ENCODE data around the gene TMEM82. TPM values are rescaled to one million over a fixed set of nuclear protein-coding genes. Genes with fewer than 3 reads are reported as not detected.

TMEM82 gene
- total RNA-seq, 1 donor from 2014 or later, result 1.1 TPM

GRCh38 chr1:15775706-15776105 is 33.4 kb downstream of the TMEM82 start:
- H3K36me3 Mint-ChIP-seq, result peaks cover 31% of the 10 kb centered on the region
- H3K27me3 Mint-ChIP-seq, result no peaks in the 10 kb centered on the region
- H3K9me3 Mint-ChIP-seq, result no peaks in the 10 kb centered on the region
- no peak for TF ChIP-seq CTCF (conservative IDR thresholded peaks at IDR 0.05)
- H3K4me3 Mint-ChIP-seq, result no peak overlapping the region
- H3K4me1 Mint-ChIP-seq (ENCODE audit: unreplicated experiment), result peaks cover 12% of the 10 kb centered on the region
- no peak for DNase-seq (ENCODE audit: extremely low spot score, unreplicated experiment)
- H3K27ac Mint-ChIP-seq, result peak overlapping the region; percentile 21

- Mint-ChIP-seq H3K4me3 (no peak overlapping the region), H3K27ac (peak overlapping the region; percentile 65), H3K36me3 (peaks cover 26% of the 10 kb centered on the region), H3K4me1 (ENCODE audit: unreplicated experiment) (peaks cover 15% of the 10 kb centered on the region), H3K27me3 (no peaks in the 10 kb centered on the region), H3K9me3 (no peaks in the 10 kb centered on the region)
- no peak for TF ChIP-seq CTCF (conservative IDR thresholded peaks at IDR 0.05)
- DNase-seq (ENCODE audit: extremely low spot score, unreplicated experiment), result no peak
These were observed 35.8 kb downstream of the TMEM82 start for GRCh38 chr1:15777909-15778707.

- H3K27ac Mint-ChIP-seq, result peak overlapping the region; percentile 57
- H3K4me3 Mint-ChIP-seq, result no peak overlapping the region
- DNase-seq (ENCODE audit: extremely low spot score, unreplicated experiment), result no peak
- H3K9me3 Mint-ChIP-seq, result no peaks in the 10 kb centered on the region
- H3K27me3 Mint-ChIP-seq, result no peaks in the 10 kb centered on the region
- TF ChIP-seq CTCF (conservative IDR thresholded peaks at IDR 0.05), result no peak
- H3K4me1 Mint-ChIP-seq (ENCODE audit: unreplicated experiment), result peaks cover 3% of the 10 kb centered on the region
- H3K36me3 Mint-ChIP-seq, result peaks cover 13% of the 10 kb centered on the region
These were observed 43.4 kb downstream of the TMEM82 start for GRCh38 chr1:15785683-15786082.

GRCh38 chr1:15786581-15786980 is 44.3 kb downstream of the TMEM82 start:
- H3K4me3 Mint-ChIP-seq, result no peak overlapping the region
- peaks cover 9% of the 10 kb centered on the region for H3K36me3 Mint-ChIP-seq
- H3K4me1 Mint-ChIP-seq (ENCODE audit: unreplicated experiment), result no peaks in the 10 kb centered on the region
- TF ChIP-seq CTCF (conservative IDR thresholded peaks at IDR 0.05), result no peak
- H3K27me3 Mint-ChIP-seq, result no peaks in the 10 kb centered on the region
- no peak for DNase-seq (ENCODE audit: extremely low spot score, unreplicated experiment)
- H3K27ac Mint-ChIP-seq, result peak overlapping the region; percentile 59
- H3K9me3 Mint-ChIP-seq, result no peaks in the 10 kb centered on the region

GRCh38 chr1:15788624-15789301 is 46.5 kb downstream of the TMEM82 start:
- H3K27ac Mint-ChIP-seq, result peak overlapping the region; percentile 82
- peaks cover 9% of the 10 kb centered on the region for H3K36me3 Mint-ChIP-seq
- H3K4me1 Mint-ChIP-seq (ENCODE audit: unreplicated experiment), result peaks cover 10% of the 10 kb centered on the region
- no peaks in the 10 kb centered on the region for H3K27me3 Mint-ChIP-seq
- TF ChIP-seq CTCF (conservative IDR thresholded peaks at IDR 0.05), result no peak
- H3K4me3 Mint-ChIP-seq, result peak overlapping the region; percentile 4
- DNase-seq (ENCODE audit: extremely low spot score, unreplicated experiment), result no peak
- no peaks in the 10 kb centered on the region for H3K9me3 Mint-ChIP-seq
